Endodermal cell (in vitro differentiated cells): ENCODE measurements around the gene RNF220. TPM values are rescaled to one million over a fixed set of nuclear protein-coding genes. Genes with fewer than 3 reads are reported as not detected.
A peak's percentile ranks its signal among the peaks of the same experiment; 100 is the strongest.

ENCODE experiments used
- DNase-seq: peaks from one replicate; pipeline ENCODE4 v3.0.0-alpha.2; 2017
- H3K27ac ChIP-seq: 2 replicates; pipeline ENCODE4 v1.5.1; 2013; ENCODE audit warnings: mild to moderate bottlenecking, low read depth, low read length, moderate library complexity
- H3K27me3 ChIP-seq: 2 replicates; pipeline ENCODE4 v1.6.1; 2013; ENCODE audit warnings: mild to moderate bottlenecking, low read length, moderate library complexity; ENCODE audit not compliant: insufficient read depth, control insufficient read depth, poor library complexity, severe bottlenecking
- H3K36me3 ChIP-seq: 2 replicates; pipeline ENCODE4 v1.7.0; 2013; ENCODE audit warnings: mild to moderate bottlenecking, low read length, moderate library complexity; ENCODE audit not compliant: control insufficient read depth, insufficient read depth
- H3K4me1 ChIP-seq: one replicate; pipeline ENCODE4 v1.7.0; 2013; ENCODE audit warnings: low read length; ENCODE audit not compliant: control insufficient read depth, insufficient read depth
- H3K4me3 ChIP-seq: 2 replicates; pipeline ENCODE4 v1.5.1; 2013; ENCODE audit warnings: mild to moderate bottlenecking, low read length, moderate library complexity
- H3K9ac ChIP-seq: 2 replicates; pipeline ENCODE4 v1.6.1; 2013; ENCODE audit warnings: mild to moderate bottlenecking, low read length, moderate library complexity; ENCODE audit not compliant: poor library complexity, severe bottlenecking; ENCODE audit errors: extremely low read depth
- H3K9me3 ChIP-seq: 2 replicates; pipeline ENCODE4 v1.6.1; 2013; ENCODE audit warnings: mild to moderate bottlenecking, low read length, moderate library complexity; ENCODE audit not compliant: control insufficient read depth
- H3K27ac Mint-ChIP-seq: 2 replicates; pipeline ENCODE4 v1.8.0; 2020; ENCODE audit warnings: mixed read lengths
- H3K27me3 Mint-ChIP-seq: 2 replicates; pipeline ENCODE4 v1.8.0; 2021; ENCODE audit warnings: mild to moderate bottlenecking, mixed read lengths; ENCODE audit not compliant: insufficient read depth
- H3K36me3 Mint-ChIP-seq: 2 replicates; pipeline ENCODE4 v1.8.0; 2020; ENCODE audit warnings: low read depth, mixed read lengths
- H3K4me1 Mint-ChIP-seq: 2 replicates; pipeline ENCODE4 v1.8.0; 2020; ENCODE audit warnings: mixed read lengths
- H3K4me3 Mint-ChIP-seq: 2 replicates; pipeline ENCODE4 v1.8.0; 2020; ENCODE audit warnings: mild to moderate bottlenecking, moderate library complexity, mixed read lengths
- H3K9me3 Mint-ChIP-seq: 2 replicates; pipeline ENCODE4 v1.8.0; 2020; ENCODE audit warnings: mild to moderate bottlenecking, mixed read lengths
- CTCF ChIP-seq: fragments of 200-600 bp; sonication (generic); conservative IDR thresholded peaks from 2 replicates; pipeline ENCODE4 v1.5.0; 2021; ENCODE audit warnings: antibody characterized with exemption, mild to moderate bottlenecking
- WGBS, 2 experiments: methylation state at CpG; one replicate each; pipeline versions ENCODE4 v1.1.5 to v1.1.7; 2013; ENCODE audit warnings: missing lambda C conversion rate in 2 of 2, mixed read lengths in 1 of 2; ENCODE audit not compliant: insufficient coverage in 1 of 2, insufficient read length in 1 of 2; 5-methylcytosine and 5-hydroxymethylcytosine counted together
- total RNA-seq, 2 donors: library from RNA; stranded (reverse); fragmentation: NEBNext Ultra II Directional in 1 of 2; extraction: Animal tissue kit (Norgen Biotek cat#: 25700) in 1 of 2; gene quantifications; 2 replicates in 1 of 2; 3 replicates in 1 of 2; pipeline ENCODE4 v1.2.1, GENCODE V29; 2021

Gene RNF220
- total RNA-seq, 2 donors from 2014 or later = 94.6 to 95.5 TPM

DNA sequence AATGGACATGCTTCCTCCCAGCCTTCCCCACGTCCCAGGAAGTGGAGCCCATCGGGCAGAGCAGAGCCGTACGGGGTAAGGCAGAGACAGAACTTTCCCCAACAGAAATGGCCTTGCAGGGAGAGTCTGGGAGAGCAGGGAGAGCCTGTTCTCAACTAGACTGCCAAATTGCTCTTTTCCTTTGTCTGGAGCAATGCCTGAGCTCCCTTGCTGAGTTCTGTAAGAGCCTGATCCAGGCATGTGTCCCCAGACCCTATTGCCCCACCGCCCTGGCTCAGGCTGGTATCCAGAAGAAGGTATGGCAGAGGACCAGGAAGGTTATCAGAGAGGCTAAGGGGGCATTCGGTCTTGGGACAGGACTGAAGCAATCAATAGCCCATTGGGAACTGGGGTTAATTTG lies 189.3 kb downstream of the RNF220 start:
- 87% methylated on average over 6 of the region's 6 CpGs; no CpG with 5 or more reads in 1 of the 2 experiments for WGBS, 2 experiments
- H3K9me3 Mint-ChIP-seq = no peaks in the 10 kb centered on the region
- no peak for DNase-seq
- H3K27me3 ChIP-seq = peaks cover 8% of the 10 kb centered on the region
- peaks cover 19% of the 10 kb centered on the region for H3K4me1 Mint-ChIP-seq
- H3K4me3 Mint-ChIP-seq = no peak overlapping the region
- H3K9ac ChIP-seq = no peak overlapping the region
- no peak overlapping the region for H3K4me3 ChIP-seq
- no peaks in the 10 kb centered on the region for H3K9me3 ChIP-seq
- no peak overlapping the region for H3K27ac Mint-ChIP-seq
- TF ChIP-seq CTCF = no peak
- H3K36me3 ChIP-seq = no peaks in the 10 kb centered on the region
- H3K27me3 Mint-ChIP-seq = peaks cover 21% of the 10 kb centered on the region
- H3K27ac ChIP-seq = no peak overlapping the region
- H3K4me1 ChIP-seq = no peaks in the 10 kb centered on the region
- H3K36me3 Mint-ChIP-seq = no peaks in the 10 kb centered on the region

DNA sequence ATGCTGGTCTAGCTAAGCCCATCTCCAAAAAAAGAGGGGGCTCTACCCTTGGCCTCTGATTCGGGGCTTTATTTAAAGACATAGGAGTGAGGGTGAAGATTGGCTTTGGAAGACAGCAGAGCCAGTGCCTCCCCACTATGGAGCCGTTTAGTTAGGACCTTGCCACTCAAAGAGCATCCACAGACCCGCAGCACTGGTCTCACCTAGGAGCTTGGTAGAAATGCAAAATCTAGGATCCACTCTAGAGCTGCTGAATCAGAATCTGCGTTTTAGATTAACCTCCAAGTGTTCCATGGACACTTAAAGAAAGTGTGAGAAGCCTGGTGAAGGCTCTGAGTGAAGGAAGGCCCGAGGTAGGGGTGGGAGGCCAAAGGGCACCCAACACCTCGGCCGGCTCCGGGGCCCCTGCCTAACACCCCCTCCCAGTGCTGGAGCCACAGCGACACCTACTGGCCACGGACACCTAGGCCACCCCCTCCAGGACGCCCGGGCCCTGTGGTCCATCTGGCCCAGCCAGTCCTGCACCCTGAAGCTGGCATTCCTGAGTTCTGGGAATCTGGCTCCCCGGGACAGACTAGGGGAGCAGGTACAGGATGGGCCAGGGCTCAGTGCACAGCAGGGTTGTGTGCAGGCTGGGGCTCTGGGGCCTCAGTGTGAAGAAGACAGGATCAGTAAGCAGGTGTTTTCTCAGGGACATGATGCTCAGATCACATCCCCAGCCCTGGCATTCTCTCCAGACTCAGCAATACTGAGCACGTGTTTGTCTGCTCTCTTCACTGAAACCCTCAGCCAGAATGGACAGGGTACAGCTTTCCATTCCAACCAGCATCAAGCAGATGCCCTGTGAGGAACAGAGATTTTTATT lies 190.0 kb downstream of the RNF220 start:
- WGBS, 2 experiments = 21 to 22% methylated on average over 8 to 14 of the region's 14 CpGs
- H3K27me3 Mint-ChIP-seq = peaks cover 21% of the 10 kb centered on the region
- no peaks in the 10 kb centered on the region for H3K4me1 ChIP-seq

GRCh38 chr1:44596511-44596910 lies 191.5 kb downstream of the RNF220 start:
- H3K4me3 ChIP-seq = no peak overlapping the region
- no peaks in the 10 kb centered on the region for H3K36me3 ChIP-seq
- Mint-ChIP-seq H3K4me1 (peaks cover 19% of the 10 kb centered on the region), H3K9me3 (no peaks in the 10 kb centered on the region), H3K27me3 (peaks cover 21% of the 10 kb centered on the region), H3K36me3 (no peaks in the 10 kb centered on the region), H3K27ac (no peak overlapping the region), H3K4me3 (no peak overlapping the region)
- H3K4me1 ChIP-seq = no peaks in the 10 kb centered on the region
- no peaks in the 10 kb centered on the region for H3K9me3 ChIP-seq
- H3K27me3 ChIP-seq = peaks cover 26% of the 10 kb centered on the region
- no peak overlapping the region for H3K9ac ChIP-seq
- WGBS, 2 experiments = 93% methylated on average over 3 to 4 of the region's 4 CpGs
- no peak overlapping the region for H3K27ac ChIP-seq
- DNase-seq = no peak
- no peak for TF ChIP-seq CTCF

More for the DNA sequence above, 190.0 kb downstream of the RNF220 start:
- H3K9ac ChIP-seq = no peak overlapping the region
- no peak overlapping the region for H3K27ac ChIP-seq
- DNase-seq = peak; percentile 95
- TF ChIP-seq CTCF = peak; percentile 100
- Mint-ChIP-seq H3K36me3 (no peaks in the 10 kb centered on the region), H3K9me3 (no peaks in the 10 kb centered on the region), H3K4me1 (peaks cover 19% of the 10 kb centered on the region), H3K27ac (no peak overlapping the region), H3K4me3 (no peak overlapping the region)
- no peak overlapping the region for H3K4me3 ChIP-seq
- no peaks in the 10 kb centered on the region for H3K9me3 ChIP-seq
- H3K36me3 ChIP-seq = no peaks in the 10 kb centered on the region
- H3K27me3 ChIP-seq = peaks cover 15% of the 10 kb centered on the region
